HG03521 (cell line): ENCODE results near the gene POMGNT2.
"Not testable (repeated sequence)": the region's sequence is repeated elsewhere in the genome, so short reads cannot be mapped to it uniquely, and the experiment has no call there.

Experiments used
- ATAC-seq: cut with Tn5 transposase; IDR thresholded peaks from one replicate; pipeline ENCODE4 v1.9.1; 2021; ENCODE audit warnings: mild to moderate bottlenecking, moderate library complexity; ENCODE audit not compliant: unreplicated experiment

Gene POMGNT2

GRCh38 chr3:43048470-43048869 is 57.4 kb downstream of the POMGNT2 start:
- ATAC-seq: no peak

- no peak for ATAC-seq
Observed at GRCh38 chr3:43046583-43046982, 59.3 kb downstream of the POMGNT2 start.

GRCh38 chr3:43045079-43045478 is 60.8 kb downstream of the POMGNT2 start:
- ATAC-seq: not testable (repeated sequence)

GRCh38 chr3:43043793-43044192 is 62.1 kb downstream of the POMGNT2 start:
- no peak for ATAC-seq

- no peak for ATAC-seq
Observed at GRCh38 chr3:43043071-43043766, 62.7 kb downstream of the POMGNT2 start.

GRCh38 chr3:43041517-43041916 is 64.4 kb downstream of the POMGNT2 start:
- ATAC-seq: no peak

GRCh38 chr3:43038010-43038409 is 67.9 kb downstream of the POMGNT2 start:
- ATAC-seq: no peak

- no peak for ATAC-seq
Observed at GRCh38 chr3:43036621-43037423, 69.1 kb downstream of the POMGNT2 start.

GRCh38 chr3:43035801-43036365 is 70.0 kb downstream of the POMGNT2 start:
- no peak for ATAC-seq

- no peak for ATAC-seq
Observed at GRCh38 chr3:43034911-43035310, 71.0 kb downstream of the POMGNT2 start.

GRCh38 chr3:43034200-43034599 is 71.7 kb downstream of the POMGNT2 start:
- ATAC-seq: no peak

GRCh38 chr3:43032646-43033628 is 72.9 kb downstream of the POMGNT2 start:
- ATAC-seq: no peak

- ATAC-seq: no peak
Observed at GRCh38 chr3:43031889-43032545, 73.9 kb downstream of the POMGNT2 start.

- no peak for ATAC-seq
Observed at GRCh38 chr3:43031485-43031884, 74.4 kb downstream of the POMGNT2 start.

- no peak for ATAC-seq
Observed at GRCh38 chr3:43030162-43030935, 75.5 kb downstream of the POMGNT2 start.
